Stimulated activated CD8-positive, alpha-beta memory T cell treated with anti-CD3 and anti-CD28 coated beads, Interleukin-12 subunit alpha, Interleukin-12 subunit beta, amount 100 ng/mL, for 1 hour (primary cell): ENCODE data around the gene COL7A1.
A peak's percentile ranks its signal among the peaks of the same experiment; 100 is the strongest.
"Not testable (repeated sequence)": the region's sequence is repeated elsewhere in the genome, so short reads cannot be mapped to it uniquely, and the experiment has no call there.

Source experiments
- DNase-seq: peaks from one replicate; pipeline ENCODE4 v3.0.0-alpha.2; 2020; ENCODE audit warnings: low read depth

COL7A1 gene

GRCh38 chr3:48563382-48563918 lies 31.7 kb downstream of the COL7A1 start, which contains the start of gene UCN2:
Gene UCN2 (minus strand): TSS chr3:48563781. CDS start chr3:48563124, 657 bp downstream.
- DNase-seq: no peak

GRCh38 chr3:48562367-48563095 lies 32.6 kb downstream of the COL7A1 start:
- DNase-seq: no peak

- DNase-seq: no peak
Observed at GRCh38 chr3:48561045-48561736, 33.9 kb downstream of the COL7A1 start.

- no peak for DNase-seq
Observed at GRCh38 chr3:48560648-48561018, 34.5 kb downstream of the COL7A1 start.

DNA sequence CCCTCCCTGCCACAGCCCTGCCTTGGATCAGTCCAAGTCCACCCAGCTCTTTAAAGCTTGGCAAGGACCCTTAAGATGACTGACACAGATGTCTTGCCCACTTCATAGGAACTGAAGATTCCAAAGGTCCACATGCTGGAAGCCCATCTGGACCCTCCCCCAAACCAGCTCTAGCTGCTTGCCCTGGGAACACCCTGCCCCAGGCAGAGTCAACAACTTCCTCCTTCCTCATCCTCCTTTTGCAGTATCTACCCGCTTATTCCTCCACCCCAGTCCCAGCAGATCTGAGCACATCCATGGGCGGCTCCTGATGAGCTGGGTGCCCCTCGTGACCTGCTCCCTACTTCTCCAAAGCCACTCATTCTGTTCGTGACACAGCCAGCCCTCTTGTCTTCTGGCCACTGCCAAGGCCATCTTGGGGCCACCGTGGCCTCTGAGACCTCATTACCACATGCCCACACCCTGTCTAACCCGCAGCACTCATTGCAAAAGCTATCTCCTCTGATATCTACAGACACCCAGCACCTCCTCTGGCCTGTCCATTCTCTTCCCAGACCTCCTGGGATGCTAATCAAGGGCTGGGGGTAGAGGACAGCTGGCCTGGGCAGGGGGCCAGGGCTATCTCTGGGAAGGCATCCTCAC lies 36.5 kb downstream of the COL7A1 start:
- no peak for DNase-seq

DNA sequence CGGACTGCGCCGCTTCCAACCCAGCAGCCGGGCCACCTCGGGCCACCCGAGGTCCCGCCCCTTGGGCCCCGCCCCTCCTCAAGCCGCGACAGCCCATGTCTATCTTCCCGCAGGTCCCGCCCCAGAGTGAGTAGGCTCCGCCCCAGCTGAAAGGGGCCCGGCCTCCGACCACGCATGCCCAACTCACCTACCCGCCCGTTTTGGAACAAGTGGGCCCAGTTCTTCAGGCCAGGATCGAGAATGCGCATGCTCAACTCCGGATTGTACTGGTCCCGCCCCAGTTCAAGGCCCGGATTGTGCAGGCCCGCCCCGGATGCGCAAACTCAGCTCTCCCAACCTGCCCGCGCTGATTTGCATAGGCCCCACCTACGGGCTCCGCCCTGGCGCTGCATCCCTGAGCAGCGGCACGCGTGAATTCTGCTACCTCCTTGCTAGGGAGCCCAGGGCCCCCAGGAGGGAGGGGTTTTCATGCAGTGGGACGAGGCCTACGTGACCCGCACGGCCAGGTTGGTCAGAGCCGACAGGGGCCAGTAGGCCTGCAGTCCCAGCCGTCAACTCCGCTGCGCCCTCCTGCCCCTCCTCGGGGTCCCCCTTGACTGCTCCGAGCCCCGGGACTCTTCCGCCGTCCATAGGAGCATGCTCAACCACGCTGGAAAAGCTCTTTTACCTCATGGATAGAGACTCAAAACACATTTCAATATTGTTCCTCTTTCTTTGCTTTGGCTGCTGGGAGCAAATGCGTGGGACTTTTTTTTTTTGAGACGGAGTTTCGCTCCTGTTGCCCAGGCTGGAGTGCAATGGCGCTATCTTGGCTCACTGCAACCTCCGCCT lies 38.1 kb downstream of the COL7A1 start, which contains the start of gene PFKFB4:
Gene PFKFB4 (minus strand): TSS at position 8 of the 831 bp plus-strand sequence. CDS start 26 bp downstream, outside the sequence.
- peak; percentile 99 for DNase-seq

- DNase-seq: no peak
Observed at GRCh38 chr3:48555949-48556795, 39.0 kb downstream of the COL7A1 start.

GRCh38 chr3:48555231-48555948 lies 39.7 kb downstream of the COL7A1 start:
- DNase-seq: no peak

GRCh38 chr3:48553886-48554845 lies 41.0 kb downstream of the COL7A1 start:
- DNase-seq: no peak

DNA sequence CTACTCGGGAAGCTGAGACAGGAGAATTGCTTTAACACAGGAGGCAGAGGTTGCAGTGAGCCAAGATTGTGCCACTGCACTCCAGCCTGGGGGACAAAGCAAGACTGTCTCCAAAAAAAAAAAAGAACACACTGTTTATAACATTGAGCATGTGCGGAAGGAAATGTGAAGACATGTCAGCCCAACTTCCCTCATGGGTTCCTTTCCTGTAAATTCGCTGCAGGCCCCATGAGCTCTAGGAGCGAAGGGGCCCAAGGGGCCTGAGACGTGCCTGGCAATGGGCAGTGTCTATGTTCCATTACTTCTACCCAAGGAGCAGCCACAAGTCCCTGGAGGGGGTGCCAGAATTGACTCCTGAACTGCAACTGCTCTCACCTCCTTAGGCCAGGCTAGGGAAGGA lies 41.8 kb downstream of the COL7A1 start:
- DNase-seq: no peak

GRCh38 chr3:48552111-48552951 lies 42.8 kb downstream of the COL7A1 start:
- no peak for DNase-seq

GRCh38 chr3:48551651-48552050 lies 43.5 kb downstream of the COL7A1 start:
- DNase-seq: not testable (repeated sequence)

DNA sequence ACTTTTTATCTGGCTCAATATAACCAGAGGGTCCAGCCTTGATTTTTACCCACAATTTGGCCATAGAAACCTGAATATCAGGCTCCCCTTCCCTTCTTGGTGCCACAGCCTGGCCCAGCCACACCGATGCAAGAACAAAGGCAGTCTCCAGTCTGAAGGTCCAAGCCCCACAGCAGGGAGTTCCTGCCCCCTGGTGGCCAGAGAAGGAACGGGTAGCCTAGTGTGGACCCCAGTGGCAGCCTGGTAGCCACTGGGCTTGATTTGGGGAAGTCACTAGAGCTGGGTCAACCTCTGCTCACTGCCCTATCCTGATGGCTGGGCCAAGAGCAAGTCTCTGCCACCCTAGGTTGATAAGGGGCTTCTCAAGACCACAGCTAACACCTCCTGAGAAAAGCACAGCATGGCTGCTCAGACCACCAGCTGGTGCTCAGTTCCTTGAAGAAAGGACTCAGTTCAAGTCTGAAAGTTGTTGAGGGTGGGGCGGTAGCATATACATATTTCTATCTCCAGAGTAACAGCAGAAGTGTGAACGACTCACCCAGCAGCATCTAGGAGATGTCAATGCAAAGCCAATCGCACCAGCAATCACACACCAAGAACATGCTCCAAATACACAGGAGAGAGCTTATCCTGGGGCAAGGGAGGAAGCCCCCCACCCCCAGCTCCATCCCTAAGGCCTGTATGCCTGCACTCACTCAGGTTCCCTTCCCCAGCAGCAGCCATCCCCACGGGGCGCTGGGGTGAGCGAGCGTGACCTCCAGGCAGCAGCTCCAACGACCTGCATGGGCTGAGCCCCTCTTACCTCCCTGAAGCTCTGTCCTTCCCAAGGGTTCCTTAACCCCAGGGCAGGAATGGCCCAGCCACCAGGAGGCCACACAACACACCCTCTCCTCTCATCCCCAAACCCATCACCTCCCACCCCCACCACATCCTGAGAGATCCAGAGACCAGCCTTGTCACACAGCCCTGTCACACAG lies 46.1 kb downstream of the COL7A1 start:
- peak; percentile 73 for DNase-seq

DNA sequence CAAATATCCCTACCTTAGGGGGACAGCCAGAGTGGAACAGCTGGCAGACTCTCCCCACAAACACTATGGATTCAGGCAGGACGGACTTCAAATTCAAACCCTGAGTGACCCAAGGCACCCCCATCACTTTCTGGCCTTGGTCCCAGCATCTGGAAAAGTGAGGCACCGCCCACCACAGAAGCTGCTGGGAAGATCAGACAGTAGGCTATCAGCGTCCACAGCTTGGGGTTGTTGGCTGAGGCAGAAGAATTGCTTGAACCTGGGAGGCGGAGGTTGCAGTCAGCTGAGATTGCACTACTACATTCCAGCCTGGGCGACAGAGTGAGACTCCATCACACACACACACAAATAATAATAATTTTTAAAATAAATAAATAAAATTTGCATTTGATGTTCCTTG lies 47.0 kb downstream of the COL7A1 start:
- no peak for DNase-seq

DNA sequence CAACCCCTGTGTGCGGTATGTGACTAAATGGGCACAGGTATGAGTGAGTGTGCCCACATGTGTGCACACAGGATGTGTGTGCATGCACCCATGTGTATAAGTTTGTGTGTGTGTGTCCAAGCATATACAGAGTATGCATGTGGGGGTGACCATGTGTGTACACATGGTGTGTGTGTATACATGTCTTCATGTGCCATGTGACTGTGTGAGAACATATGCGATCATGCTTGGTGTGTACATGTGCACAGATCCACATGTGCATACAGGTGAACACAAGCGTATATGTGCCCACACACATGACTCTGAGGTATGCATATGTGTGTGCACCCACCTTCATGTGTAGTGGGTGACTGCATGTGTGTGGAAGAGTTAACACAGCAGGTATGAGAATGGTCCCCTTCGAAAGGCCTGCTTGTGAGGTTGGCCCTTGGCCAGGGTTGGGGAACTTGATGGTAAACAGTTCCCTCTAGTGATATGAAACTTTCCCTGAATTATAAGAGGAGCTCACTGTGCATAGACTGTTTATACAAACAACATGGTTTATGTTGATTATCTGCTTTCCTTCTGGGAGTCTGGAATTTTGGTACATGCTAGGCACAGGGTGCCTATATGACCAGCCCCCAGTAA lies 48.8 kb downstream of the COL7A1 start:
- no peak for DNase-seq

- DNase-seq: no peak
Observed at GRCh38 chr3:48544141-48544540, 51.0 kb downstream of the COL7A1 start.
